ENCODE measurements around the gene NUDT4B.
"Not testable (repeated sequence)": the region's sequence is repeated elsewhere in the genome, so short reads cannot be mapped to it uniquely, and the experiment has no call there.

Gene NUDT4B

GRCh38 chr1:148733585-148734310 lies 14.8 kb upstream of the NUDT4B start:
- not testable (repeated sequence) for DNase-seq (ENCODE audit: low read depth); H3K4me3 ChIP-seq (ENCODE audit: low read length)

DNA sequence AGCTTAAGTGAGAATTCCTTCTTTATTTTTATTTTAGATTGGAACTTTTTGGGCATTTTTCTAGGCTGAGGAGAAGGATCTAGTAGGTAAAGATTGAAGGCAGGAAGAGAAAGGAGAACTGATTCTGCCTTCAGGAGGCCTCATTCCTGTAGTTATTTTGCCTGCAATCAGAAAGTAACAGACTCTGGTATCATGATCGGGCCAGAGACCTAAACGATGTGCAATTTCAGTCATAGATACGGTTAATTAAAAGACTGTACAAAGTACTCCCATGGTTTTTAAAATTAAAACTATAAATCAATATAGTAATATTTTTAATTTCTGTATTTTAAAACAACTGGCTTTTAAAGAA lies 14.3 kb upstream of the NUDT4B start:
- not testable (repeated sequence) for H3K4me3 ChIP-seq (ENCODE audit: low read length); DNase-seq (ENCODE audit: low read depth)

GRCh38 chr1:148735538-148735937 lies 13.0 kb upstream of the NUDT4B start:
- DNase-seq (ENCODE audit: low read depth); H3K4me3 ChIP-seq (ENCODE audit: low read length): not testable (repeated sequence)

GRCh38 chr1:148738667-148739066 lies 9.9 kb upstream of the NUDT4B start:
- H3K4me3 ChIP-seq (ENCODE audit: low read length), result not testable (repeated sequence)

DNA sequence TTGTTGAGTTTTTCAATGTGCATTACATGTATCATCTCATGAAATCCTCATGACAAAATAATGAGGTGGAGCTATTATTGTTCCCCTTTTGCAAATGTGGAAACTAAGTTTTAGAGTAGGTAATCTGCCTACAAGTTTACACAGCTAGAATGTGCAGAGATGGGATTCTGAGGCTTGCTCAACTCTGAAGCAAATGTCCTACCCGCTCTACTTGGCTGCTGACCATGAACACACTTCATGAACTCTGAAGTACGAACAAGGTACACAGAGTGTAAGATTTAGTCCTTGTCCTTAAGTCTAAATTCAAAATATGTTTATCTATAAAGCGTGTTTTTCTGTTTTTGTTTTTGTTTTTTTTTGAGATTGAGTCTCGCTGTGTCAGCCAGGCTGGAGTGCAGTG lies 5.4 kb upstream of the NUDT4B start:
- H3K4me3 ChIP-seq (ENCODE audit: low read length); DNase-seq (ENCODE audit: low read depth): not testable (repeated sequence)

More at GRCh38 chr1:148738667-148739066, 9.9 kb upstream of the NUDT4B start:
- DNase-seq (ENCODE audit: low read depth), result not testable (repeated sequence)

- H3K4me3 ChIP-seq (ENCODE audit: low read length); DNase-seq (ENCODE audit: low read depth): not testable (repeated sequence)
Observed at GRCh38 chr1:148743726-148744720, 4.6 kb upstream of the NUDT4B start.

- not testable (repeated sequence) for DNase-seq (ENCODE audit: low read depth); H3K4me3 ChIP-seq (ENCODE audit: low read length)
Observed at GRCh38 chr1:148749335-148749681, 734 bp downstream of the NUDT4B start.

DNA sequence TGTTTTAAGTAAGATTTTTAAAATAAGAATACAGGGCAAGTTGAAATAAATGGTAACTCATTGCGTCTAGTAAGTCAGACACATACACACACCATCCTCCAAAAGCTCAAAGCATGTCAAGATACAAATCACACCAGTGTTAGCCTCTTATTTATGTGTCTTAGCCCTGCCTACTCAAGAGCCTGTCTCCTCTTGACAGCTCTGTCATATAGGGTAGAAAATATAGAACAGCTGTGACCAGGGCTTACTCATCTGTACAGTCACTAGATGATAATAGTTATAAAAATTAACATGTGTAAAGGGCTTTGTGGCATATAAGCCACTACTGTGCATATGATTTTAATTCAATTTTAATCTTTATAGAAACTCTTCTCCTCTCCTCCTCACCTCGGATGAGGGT lies 7.7 kb downstream of the NUDT4B start:
- not testable (repeated sequence) for H3K4me3 ChIP-seq (ENCODE audit: low read length); DNase-seq (ENCODE audit: low read depth)

GRCh38 chr1:148757446-148757845 lies 8.9 kb downstream of the NUDT4B start:
- not testable (repeated sequence) for H3K4me3 ChIP-seq (ENCODE audit: low read length); DNase-seq (ENCODE audit: low read depth)

DNA sequence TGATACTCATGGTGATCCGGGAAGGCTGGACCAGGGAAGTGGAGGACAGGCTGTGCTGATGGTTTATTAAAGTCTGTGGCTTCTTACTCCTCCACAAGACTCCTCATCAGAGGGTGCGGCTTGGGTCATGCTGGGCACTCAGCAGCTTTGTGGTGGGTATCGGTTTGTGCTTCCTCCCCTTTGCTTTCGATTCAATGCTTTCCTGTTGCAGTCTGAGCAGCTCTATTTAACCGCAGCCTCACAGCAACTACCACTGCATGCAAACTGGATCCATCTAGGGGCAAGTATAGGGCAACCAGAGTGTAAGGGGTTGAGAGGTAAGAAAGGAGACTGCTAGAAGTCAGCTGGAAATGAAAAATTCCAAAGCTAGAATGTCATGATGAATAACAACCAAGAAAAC lies 9.8 kb downstream of the NUDT4B start:
- DNase-seq (ENCODE audit: low read depth); H3K4me3 ChIP-seq (ENCODE audit: low read length): not testable (repeated sequence)

DNA sequence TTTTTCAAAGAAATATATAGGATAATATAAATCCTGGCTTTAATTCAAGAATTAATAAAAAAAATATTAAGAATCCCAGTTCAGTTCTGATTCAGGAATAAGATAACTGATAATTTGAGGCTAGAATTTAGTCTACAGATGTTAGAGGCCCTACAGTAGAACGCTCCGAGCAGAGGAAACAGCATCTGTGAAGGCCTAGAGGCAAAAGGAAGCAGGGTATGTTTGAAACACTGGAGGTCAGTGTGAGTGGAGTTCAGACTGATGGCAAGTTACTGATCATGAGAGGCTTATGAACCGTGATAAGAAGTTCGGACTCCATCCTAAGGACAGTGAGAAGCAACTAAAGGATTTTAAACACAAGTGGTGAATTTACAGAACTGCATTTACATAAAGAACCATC lies 10.4 kb downstream of the NUDT4B start:
- not testable (repeated sequence) for H3K4me3 ChIP-seq (ENCODE audit: low read length)

GRCh38 chr1:148759749-148760148 lies 11.2 kb downstream of the NUDT4B start:
- DNase-seq (ENCODE audit: low read depth); H3K4me3 ChIP-seq (ENCODE audit: low read length): not testable (repeated sequence)

More for the DNA sequence above, 10.4 kb downstream of the NUDT4B start:
- not testable (repeated sequence) for DNase-seq (ENCODE audit: low read depth)

DNA sequence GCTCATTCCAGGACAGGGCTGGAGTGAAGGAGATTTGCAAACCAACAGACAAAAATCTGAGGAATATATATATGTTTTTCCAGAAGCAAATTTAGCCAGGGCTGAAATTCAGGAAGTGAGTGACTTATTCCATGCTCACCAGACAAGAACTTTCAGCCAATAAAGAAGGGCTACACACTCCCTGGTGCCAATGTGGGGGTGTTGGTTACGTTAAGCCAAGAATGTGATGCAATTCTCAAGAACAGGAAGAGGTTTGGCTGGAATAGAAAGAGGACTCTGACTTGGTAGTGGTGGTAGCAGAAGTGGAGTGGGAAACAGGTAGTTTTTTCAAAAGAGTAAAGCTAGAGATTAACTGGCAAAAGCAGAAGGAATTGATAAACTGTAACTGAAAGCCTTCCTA lies 11.6 kb downstream of the NUDT4B start:
- not testable (repeated sequence) for H3K4me3 ChIP-seq (ENCODE audit: low read length); DNase-seq (ENCODE audit: low read depth)

GRCh38 chr1:148761360-148761759 lies 12.8 kb downstream of the NUDT4B start:
- not testable (repeated sequence) for DNase-seq (ENCODE audit: low read depth); H3K4me3 ChIP-seq (ENCODE audit: low read length)

DNA sequence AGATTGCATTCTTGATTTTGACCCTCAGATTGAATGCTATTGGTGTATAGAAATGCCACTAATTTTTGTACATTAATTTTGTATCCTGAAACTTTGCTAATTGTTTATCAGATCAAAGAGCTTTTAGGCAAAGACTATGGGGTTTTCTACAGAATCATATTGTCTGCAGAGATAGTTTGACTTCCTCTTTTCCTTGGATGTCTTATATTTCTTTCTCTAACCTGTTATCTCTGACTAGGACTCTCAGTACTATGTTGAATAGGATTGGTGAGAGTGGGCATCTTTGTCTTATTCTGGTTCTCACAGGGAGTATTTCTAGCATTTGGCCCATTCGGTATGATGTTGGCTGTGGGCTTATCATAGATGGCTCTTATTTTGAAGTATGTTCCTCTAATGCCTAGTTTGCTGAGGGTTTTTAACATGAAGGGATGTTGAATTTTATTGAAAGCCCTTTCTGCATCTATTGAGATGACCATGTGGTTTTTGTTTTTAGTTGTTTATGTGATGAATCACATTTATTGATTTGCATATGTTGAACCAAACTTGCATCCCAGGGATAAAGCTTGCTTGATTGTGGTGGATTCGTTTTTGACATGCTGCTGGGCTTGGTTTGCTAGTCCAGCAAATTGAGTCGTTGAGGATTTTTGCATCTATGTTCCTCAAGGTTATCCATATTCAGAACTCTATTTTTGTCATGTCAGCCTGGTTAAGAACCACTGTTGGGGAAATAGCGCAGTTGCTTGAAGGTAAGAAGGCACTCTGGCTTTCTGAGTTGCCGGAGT lies 16.9 kb downstream of the NUDT4B start:
- H3K4me3 ChIP-seq (ENCODE audit: low read length); DNase-seq (ENCODE audit: low read depth): not testable (repeated sequence)

DNA sequence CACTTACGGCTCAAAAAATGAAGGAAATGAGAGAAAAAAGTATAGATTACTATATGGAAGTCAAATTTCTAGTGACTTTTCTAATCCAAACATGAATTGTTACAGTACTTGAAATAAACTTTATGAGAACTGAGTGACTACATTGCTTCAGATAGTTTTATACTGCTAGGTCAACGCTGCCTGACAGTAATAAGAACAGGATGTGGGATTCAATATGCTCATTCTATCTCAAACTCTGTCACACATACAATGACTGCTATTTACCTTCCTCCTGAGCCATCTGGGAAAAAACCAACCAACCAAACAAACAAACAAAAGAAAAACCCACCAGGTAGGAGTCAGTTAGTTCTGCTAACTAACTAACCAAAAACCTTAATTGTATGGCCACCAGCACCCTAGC lies 20.0 kb downstream of the NUDT4B start:
- not testable (repeated sequence) for DNase-seq (ENCODE audit: low read depth); H3K4me3 ChIP-seq (ENCODE audit: low read length)

DNA sequence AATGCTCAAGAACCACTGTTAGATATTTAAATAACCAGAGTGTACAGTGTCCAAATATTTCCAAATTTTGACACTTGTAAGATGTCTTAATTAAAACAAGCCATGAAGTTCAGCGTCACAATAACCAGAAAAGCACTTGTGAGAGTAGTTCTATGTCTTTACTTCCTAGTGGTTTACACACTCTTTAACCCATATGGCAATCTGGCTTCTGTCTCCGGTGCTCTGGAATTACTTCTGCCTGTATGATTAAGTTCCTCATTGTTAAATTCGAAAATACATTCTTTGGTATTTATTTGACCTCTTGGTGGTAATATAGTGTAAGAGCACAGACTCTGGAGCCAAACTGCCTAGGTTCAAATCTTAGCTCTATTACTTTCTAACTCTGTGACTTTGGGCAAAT lies 20.9 kb downstream of the NUDT4B start:
- not testable (repeated sequence) for H3K4me3 ChIP-seq (ENCODE audit: low read length); DNase-seq (ENCODE audit: low read depth)

DNA sequence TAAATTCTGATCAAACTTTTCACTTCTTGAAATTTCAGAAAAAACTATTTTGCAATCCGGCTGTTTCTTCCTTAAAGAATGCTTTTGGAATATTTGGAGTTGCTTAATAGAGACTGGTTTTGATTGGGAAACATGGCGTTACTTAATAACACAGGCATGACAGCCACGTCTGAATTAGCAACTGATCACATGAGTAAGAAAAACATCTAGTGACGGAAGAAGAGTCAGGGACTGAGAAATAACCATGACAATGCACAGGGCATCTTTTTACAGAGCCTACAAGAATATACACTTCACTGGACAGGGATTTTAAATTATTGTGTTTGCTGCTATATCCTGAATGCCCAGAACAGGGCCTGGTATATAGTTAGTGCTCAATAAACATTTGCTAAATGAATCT lies 25.1 kb downstream of the NUDT4B start:
- not testable (repeated sequence) for H3K4me3 ChIP-seq (ENCODE audit: low read length); DNase-seq (ENCODE audit: low read depth)

- not testable (repeated sequence) for H3K4me3 ChIP-seq (ENCODE audit: low read length); DNase-seq (ENCODE audit: low read depth)
Observed at GRCh38 chr1:148774102-148774501, 25.5 kb downstream of the NUDT4B start.

- DNase-seq (ENCODE audit: low read depth); H3K4me3 ChIP-seq (ENCODE audit: low read length): not testable (repeated sequence)
Observed at GRCh38 chr1:148775263-148775662, 26.7 kb downstream of the NUDT4B start.

Data from epithelial cell of esophagus (primary cell).